GM12878 (cell line): ENCODE measurements around the gene AMY2B.

Experiments
- CTCF ChIP-seq, 3 experiments: IDR thresholded peaks in 2 of 3; conservative IDR thresholded peaks in 1 of 3; 2 replicates each; pipeline ENCODE4 v1.5.1; 2011; ENCODE audit warnings: low read depth in 3 of 3, low read length in 3 of 3, mild to moderate bottlenecking in 3 of 3, control low read depth in 2 of 3, moderate library complexity in 2 of 3, inconsistent platforms in 1 of 3, mixed read lengths in 1 of 3; ENCODE audit not compliant: control insufficient read depth in 2 of 3, insufficient read depth in 1 of 3; ENCODE audit errors: extremely low read depth in 1 of 3
- EZH2 ChIP-seq: IDR thresholded peaks from 2 replicates; pipeline ENCODE4 v1.6.1; 2012; ENCODE audit warnings: low read depth, mild to moderate bottlenecking, control low read depth, inconsistent platforms, low read length, borderline replicate concordance; ENCODE audit not compliant: control insufficient read depth
- NBN ChIP-seq: fragments of 450-650 bp; IDR thresholded peaks from 2 replicates; pipeline ENCODE4 v1.6.1; 2016
- PAX5 ChIP-seq: IDR thresholded peaks from 2 replicates; pipeline ENCODE4 v1.6.1; 2011; ENCODE audit warnings: low read depth, low read length, borderline replicate concordance
- POLR2A ChIP-seq: IDR thresholded peaks from 2 replicates; pipeline ENCODE4 v1.6.1; 2011; ENCODE audit warnings: low read depth, mild to moderate bottlenecking, low read length
- TBL1XR1 ChIP-seq: IDR thresholded peaks from 2 replicates; pipeline ENCODE4 v1.6.1; 2012; ENCODE audit warnings: low read depth, low read length, improper control_type of control experiment

- TF ChIP-seq CTCF (IDR thresholded peaks at IDR 0.05 in 2 of 3, conservative IDR thresholded peaks at IDR 0.05 in 1 of 3; ENCODE audit: control insufficient read depth in 2 of 3, extremely low read depth in 1 of 3, insufficient read depth in 1 of 3, low read depth in 3 of 3, low read length in 3 of 3) (no peak), NBN (no peak), EZH2 (no peak), TBL1XR1 (no peak), PAX5 (no peak), POLR2A (no peak)
Observed at GRCh38 chr1:103541431-103541830, 30.0 kb upstream of the AMY2B start.
